ENCODE measurements around the gene THSD4. TPM values are rescaled to one million over a fixed set of nuclear protein-coding genes. Genes with fewer than 3 reads are reported as not detected.

THSD4 gene
- total and polyA plus RNA-seq, 9 of the 15 experiments (the other 6 are each of a cell fraction or from before 2014, with no cell fraction given) = 0.04 TPM; not detected in 5

GRCh38 chr15:71449363-71449762, 334.1 kb downstream of the THSD4 start:
- Histone ChIP-seq H3K9me3 (replicated peaks; ENCODE audit: control insufficient read depth, insufficient read depth, low read depth, low read length) (no peaks in the 10 kb centered on the region), H3K79me2 (ENCODE audit: control insufficient read depth, insufficient read depth, low read length) (no peaks in the 10 kb centered on the region), H3K4me1 (replicated peaks in 1 of 2; ENCODE audit: control insufficient read depth in 2 of 2, insufficient read depth in 2 of 2, low read length in 2 of 2) (no peaks in the 10 kb centered on the region), H3K27ac (ENCODE audit: extremely low read depth, low read depth, low read length) (no peak overlapping the region), H3K9ac (ENCODE audit: insufficient read depth in 1 of 2, low read depth in 2 of 2, low read length in 2 of 2) (no peak overlapping the region), H3K36me3 (ENCODE audit: control insufficient read depth, insufficient read depth, low read length) (no peaks in the 10 kb centered on the region), H3K4me2 (ENCODE audit: insufficient read depth, low read length) (no peak overlapping the region), H2AFZ (ENCODE audit: low read depth, low read length) (no peak overlapping the region), H3K9me1 (ENCODE audit: control insufficient read depth, insufficient read depth, low read length) (no peaks in the 10 kb centered on the region), H4K20me1 (replicated peaks; ENCODE audit: control insufficient read depth, insufficient read depth, low read length) (no peaks in the 10 kb centered on the region), H3K27me3 (ENCODE audit: control insufficient read depth in 2 of 2, insufficient read depth in 2 of 2, low read length in 2 of 2) (no peaks in the 10 kb centered on the region; a peak in 1 of 5 replicates), H3K4me3 (no peak overlapping the region)
- 2% methylated on average over 3 of the region's 3 CpGs for WGBS (ENCODE audit: insufficient coverage, low coverage, missing lambda C conversion rate)
- TF ChIP-seq ZBED1 (IDR thresholded peaks at IDR 0.05) (no peak), ID3 (CRISPR knock-in tag; IDR thresholded peaks at IDR 0.05) (no peak), ID3 (tag; IDR thresholded peaks at IDR 0.05) (no peak), CBX8 (IDR thresholded peaks at IDR 0.05; ENCODE audit: borderline replicate concordance, extremely low read depth, low read depth, low read length, poor library complexity, severe bottlenecking) (no peak), GTF3C2 (IDR thresholded peaks at IDR 0.05; ENCODE audit: borderline replicate concordance, extremely low read depth, insufficient read length) (no peak), RBM39 (optimal IDR thresholded peaks at IDR 0.05; ENCODE audit: low read depth, low read length) (no peak), SMARCA4 (IDR thresholded peaks at IDR 0.05) (no peak)
- BruUV-seq (replicated peaks) = no TSS peak
- CTCF ChIA-PET (ENCODE audit: low intra/inter-chr PET ratio) = no interaction called here
- no peak for ATAC-seq
- in situ Hi-C loops (cut with MboI) = loop anchor here (10.0 kb wide), 1 partner anchor 335 kb away; the partner anchor contains the start of gene THSD4
- POLR2A ChIA-PET = no interaction called here
- no peak for DNase-seq (ENCODE audit: extremely low read depth in 1 of 4, low spot score in 3 of 4)
- intact Hi-C loops (cut with micrococcal nuclease) = loop anchor here (5.0 to 10.0 kb wide), 5 partner anchors 203 to 705 kb away; no protein-coding TSS in a partner anchor
- FAIRE-seq = no peak
